GM19324 (cell line): ENCODE data around the gene MEGF10.
A peak's percentile ranks its signal among the peaks of the same experiment; 100 is the strongest.

Experiments used
- ATAC-seq: cut with Tn5 transposase; IDR thresholded peaks from one replicate; pipeline ENCODE4 v1.9.1; 2021; ENCODE audit warnings: mild to moderate bottlenecking, moderate library complexity; ENCODE audit not compliant: unreplicated experiment, low FRiP score

MEGF10 gene

DNA sequence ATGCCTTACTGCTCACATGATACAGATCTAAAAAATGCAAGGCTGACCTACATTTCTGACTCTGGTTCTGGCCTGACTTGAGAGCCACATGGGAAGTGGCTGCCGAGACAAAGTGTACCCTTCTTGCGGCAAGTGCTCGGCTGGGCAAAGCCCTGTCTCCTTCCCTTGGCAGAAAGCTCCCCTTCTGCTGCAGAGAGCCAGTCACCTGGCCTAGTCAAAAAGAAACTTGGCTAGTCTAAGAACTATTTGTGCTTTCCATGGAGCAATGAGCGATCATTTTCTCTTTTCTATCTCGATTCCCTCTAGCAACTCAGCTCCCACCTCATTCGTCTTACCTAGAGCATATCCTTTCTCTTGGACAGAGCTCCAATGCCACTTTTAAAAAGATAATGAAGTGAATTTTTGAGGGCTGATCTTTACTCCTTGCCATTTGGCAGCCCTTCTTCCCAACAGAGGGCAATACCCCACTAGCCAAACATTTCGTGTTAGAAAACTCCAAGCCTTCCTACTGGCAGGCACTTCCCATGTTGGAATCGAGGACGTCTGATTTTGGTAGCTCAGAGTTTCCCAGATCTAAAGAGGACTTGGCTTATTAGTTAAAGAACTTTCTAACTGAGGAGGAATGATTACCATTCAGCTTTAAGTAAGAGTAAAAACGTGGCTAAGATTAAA, 118.8 kb downstream of the MEGF10 start:
- ATAC-seq: no peak

- peak; percentile 45 for ATAC-seq
Observed at GRCh38 chr5:127409921-127410675, 119.5 kb downstream of the MEGF10 start.

GRCh38 chr5:127410959-127411358, 120.4 kb downstream of the MEGF10 start:
- no peak for ATAC-seq

GRCh38 chr5:127411381-127411780, 120.8 kb downstream of the MEGF10 start:
- ATAC-seq: no peak

- ATAC-seq: no peak
Observed at GRCh38 chr5:127412698-127413097, 122.1 kb downstream of the MEGF10 start.

DNA sequence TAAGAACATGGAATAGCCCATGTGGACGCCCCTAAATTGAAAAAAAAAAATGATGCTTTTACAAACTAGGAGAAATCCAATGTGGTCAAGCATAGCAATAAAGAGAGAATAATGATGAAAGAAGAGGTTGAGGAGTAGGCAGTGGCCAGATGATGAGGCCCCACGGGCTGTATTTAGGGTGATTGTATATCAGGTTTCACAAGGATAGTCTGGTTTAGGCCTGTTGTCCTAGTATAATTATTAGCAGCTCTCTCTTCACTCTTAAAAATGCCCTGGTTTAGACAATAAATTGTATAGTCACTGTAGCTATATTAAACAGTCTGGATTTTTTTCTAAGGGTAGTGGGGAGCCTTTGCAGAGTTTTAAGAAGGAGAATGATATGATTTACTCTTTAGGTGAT, 124.4 kb downstream of the MEGF10 start:
- no peak for ATAC-seq

DNA sequence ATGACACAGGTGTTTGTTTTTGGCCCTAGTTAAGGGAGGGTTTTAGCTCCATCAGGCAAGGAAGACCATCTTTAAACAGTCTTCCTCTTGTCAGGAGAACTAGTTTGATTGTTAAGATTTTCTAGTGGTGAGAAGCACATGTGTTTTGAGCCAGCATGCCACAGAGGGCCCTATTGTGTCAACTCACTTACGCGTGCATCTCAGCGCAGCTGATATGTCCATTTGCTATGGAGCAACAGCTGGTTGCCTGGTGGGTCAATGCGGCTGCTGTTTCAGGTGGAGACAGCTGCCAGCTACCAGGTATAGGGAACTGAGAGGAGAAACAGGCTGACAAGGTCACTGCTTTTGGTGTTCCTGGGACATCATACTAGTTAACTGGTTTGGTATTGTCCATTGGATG, 126.3 kb downstream of the MEGF10 start:
- ATAC-seq: no peak

DNA sequence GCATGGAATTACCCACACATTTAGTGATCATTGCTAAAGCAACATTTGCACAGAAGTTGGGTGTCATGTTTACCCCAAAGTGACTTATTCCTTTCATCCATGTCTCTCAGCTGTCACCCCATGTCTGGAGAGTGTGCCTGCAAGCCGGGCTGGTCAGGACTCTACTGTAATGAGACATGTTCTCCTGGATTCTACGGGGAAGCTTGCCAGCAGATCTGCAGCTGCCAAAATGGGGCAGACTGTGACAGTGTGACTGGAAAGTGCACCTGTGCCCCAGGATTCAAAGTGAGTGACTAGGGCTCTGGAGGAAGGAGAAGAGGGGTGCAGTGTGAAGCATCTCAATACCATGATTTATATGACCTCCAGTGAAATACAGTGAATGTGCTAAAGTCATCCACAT, 126.9 kb downstream of the MEGF10 start:
- ATAC-seq: no peak

- no peak for ATAC-seq
Observed at GRCh38 chr5:127418367-127418766, 127.8 kb downstream of the MEGF10 start.

DNA sequence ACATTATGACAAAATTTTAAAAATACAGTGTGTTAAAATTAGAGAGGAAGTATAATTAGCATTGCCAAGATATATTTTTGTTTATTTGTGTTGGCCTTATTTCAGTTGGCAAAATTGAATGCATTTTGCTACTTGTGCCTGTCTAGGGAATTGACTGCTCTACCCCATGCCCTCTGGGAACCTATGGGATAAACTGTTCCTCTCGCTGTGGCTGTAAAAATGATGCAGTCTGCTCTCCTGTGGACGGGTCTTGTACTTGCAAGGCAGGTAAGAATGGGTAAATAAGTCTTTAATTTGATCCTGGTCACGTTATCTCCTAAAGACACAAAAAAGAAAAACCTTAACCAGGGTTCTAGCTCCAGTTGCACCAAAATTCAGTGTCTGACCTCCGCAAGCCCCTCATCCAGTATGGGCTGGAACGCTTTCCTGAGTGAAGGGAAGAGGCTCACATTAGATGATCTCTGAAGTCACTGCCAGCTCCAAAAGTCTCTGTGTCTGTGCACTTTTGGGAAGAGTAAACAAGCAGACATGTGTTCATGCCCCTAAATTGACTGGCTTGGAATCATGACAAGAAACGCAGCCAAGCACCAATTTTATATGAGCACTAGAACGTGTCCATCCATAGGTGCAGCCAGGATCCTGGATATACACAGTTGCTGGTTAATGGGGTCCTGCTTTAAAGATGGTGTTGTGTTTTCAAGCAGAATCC, 128.5 kb downstream of the MEGF10 start:
- ATAC-seq: no peak

- ATAC-seq: no peak
Observed at GRCh38 chr5:127419683-127420257, 129.2 kb downstream of the MEGF10 start.

- ATAC-seq: no peak
Observed at GRCh38 chr5:127420758-127421157, 130.2 kb downstream of the MEGF10 start.

DNA sequence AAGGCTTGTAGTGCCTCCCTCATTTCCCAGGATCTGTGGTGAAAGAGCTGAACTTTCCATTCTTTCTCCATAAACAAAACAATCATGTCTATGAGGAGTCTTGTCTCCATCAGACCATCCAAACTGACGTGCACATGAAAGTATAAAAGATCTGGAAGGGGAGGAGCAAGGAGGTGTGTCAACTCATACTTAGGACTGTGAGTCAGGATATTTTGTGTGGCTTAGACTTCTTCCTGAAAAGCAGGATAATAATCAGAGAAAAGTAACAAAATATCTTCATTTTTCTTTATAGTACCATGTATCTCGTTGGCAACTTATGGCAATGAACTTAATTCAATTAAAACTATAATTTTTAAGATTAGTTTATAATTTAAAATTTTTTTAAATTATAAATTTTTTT, 130.9 kb downstream of the MEGF10 start:
- no peak for ATAC-seq

DNA sequence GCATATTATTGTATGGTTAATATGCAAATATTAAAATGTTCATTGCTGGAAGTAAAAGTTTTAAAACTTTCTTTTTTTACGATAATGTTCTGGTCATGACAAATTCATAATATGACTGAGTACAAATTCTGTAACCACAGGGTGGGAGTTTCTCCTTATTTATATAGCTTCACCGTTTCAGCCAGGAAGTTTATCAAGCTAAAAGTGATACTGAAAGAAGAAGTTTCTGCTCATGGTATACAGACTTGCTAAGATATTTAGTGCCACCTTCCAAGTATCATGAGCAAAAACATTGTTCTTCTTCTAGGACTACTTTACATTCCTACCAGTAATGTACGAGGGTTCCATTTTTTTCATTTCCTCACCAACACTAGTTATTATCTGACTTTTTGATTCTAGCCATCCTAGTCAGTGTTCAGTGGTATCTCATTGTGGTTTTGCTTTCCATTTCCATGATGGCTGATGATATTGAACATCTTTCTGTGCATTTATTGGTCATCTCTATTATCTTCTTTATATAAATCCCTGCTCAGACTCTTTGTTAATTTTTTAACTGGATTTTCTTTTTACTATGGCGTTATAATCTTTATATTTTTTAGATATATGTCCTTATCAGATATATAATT, 132.7 kb downstream of the MEGF10 start:
- no peak for ATAC-seq

DNA sequence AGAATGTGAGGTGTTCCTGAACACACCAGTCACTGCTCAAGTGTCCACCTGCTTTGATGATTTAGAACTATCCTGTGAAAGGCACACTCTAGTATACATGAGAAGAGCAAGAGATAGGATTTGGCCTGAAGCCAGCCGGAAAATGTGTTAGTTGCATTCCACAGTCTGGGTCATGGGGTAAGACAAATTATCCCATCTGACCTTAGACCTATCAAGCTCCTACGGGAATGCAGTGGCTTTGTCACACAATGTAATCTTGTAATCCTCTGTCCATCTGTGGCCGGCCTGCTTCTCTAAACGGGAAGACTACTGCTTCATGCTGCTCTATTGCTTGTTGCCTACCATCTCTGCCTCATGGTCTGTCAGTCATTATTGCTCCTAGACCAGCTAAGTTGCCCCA, 134.4 kb downstream of the MEGF10 start:
- ATAC-seq: no peak

DNA sequence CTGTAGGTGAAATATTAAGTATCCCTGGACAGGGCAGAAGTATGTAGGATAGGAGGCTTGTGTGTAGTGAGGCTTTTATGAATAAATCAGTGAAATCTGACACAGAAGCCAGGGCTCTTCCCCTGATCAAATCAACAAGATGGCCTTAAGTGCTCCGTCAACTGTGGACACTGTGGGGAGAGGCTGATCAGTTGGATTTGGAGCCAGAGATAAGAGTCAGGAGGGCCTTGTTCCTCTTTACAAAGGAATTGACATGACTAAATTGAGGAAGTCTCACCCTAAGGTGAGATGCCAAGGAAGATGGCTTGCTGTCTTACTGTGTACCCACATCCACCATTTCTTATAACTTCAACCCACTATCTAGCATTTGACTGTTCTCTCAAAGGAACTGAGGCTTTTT, 135.3 kb downstream of the MEGF10 start:
- ATAC-seq: no peak

- ATAC-seq: no peak
Observed at GRCh38 chr5:127426661-127427060, 136.1 kb downstream of the MEGF10 start.

DNA sequence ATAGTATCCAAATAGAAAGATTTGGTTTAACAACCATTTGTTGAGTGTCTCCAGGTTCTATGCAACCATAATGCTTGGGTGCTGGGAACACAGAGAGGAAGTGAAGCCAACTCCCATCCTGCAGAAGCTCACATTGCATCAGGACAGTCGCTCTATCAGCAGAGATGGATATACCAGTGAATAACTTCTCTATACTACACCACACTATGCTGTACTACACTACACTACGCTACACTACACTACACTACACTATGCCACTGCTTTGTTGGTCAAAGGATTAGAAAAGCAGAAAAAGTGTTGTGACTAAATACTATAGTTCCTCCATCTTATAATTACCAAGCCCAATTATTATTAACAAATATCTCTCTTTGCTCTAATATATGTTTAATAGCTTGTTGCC, 137.7 kb downstream of the MEGF10 start:
- no peak for ATAC-seq

DNA sequence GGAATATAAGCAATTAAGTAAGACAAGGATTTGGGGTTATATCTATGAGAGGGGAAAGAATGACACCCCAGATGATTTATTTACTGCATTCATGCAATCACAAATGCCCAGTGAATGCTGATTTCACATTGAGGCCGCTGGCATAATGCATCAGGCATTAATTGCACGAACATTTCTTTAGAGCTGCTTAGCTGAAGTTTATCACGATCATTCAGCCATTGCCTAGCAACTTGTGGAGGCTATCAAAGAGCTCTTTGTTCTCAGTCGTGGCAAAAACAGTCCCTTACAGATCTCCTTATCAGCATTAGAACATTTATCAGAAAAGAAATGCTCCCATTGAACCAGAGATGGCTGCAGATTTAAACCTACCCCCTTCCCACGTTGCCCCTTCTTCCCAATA, 138.2 kb downstream of the MEGF10 start:
- no peak for ATAC-seq

GRCh38 chr5:127429928-127430327, 139.3 kb downstream of the MEGF10 start:
- no peak for ATAC-seq

DNA sequence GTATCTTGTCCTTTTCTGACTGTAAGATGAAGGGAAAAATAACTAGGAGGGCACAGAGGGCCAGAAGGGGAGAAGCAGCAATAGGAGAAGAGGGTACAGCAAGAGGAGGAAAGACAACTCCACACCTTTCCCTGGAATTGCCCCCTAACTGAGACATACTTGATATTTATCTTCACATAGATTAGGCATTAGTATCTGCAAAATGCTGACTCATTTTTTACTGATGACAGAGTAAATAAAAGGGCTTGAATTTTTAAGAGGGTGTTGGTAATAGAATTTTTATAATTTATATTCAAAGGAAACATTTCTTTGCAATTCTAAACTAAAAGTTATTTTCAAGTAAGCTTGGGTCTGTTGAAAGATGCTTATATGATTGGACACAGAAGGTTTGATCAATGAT, 140.0 kb downstream of the MEGF10 start:
- ATAC-seq: no peak
